ENCODE data around the gene RPS29. TPM values are rescaled to one million over a fixed set of nuclear protein-coding genes. Genes with fewer than 3 reads are reported as not detected.

The RPS29 gene
- total RNA-seq, 2 donors from 2014 or later: 4,045 to 4,896 TPM

- Histone ChIP-seq H3K36me3 (no peaks in the 10 kb centered on the region), H3K27me3 (replicated peaks; ENCODE audit: insufficient read depth) (no peaks in the 10 kb centered on the region), H3K9me3 (no peaks in the 10 kb centered on the region), H3K4me1 (replicated peaks) (no peaks in the 10 kb centered on the region), H3K27ac (no peak overlapping the region), H3K4me3 (no peak overlapping the region)
- intact Hi-C loops (cut with DNase I): no loop called here
- DNase-seq (ENCODE audit: low spot score): no peak
- TF ChIP-seq, protein P1, sequence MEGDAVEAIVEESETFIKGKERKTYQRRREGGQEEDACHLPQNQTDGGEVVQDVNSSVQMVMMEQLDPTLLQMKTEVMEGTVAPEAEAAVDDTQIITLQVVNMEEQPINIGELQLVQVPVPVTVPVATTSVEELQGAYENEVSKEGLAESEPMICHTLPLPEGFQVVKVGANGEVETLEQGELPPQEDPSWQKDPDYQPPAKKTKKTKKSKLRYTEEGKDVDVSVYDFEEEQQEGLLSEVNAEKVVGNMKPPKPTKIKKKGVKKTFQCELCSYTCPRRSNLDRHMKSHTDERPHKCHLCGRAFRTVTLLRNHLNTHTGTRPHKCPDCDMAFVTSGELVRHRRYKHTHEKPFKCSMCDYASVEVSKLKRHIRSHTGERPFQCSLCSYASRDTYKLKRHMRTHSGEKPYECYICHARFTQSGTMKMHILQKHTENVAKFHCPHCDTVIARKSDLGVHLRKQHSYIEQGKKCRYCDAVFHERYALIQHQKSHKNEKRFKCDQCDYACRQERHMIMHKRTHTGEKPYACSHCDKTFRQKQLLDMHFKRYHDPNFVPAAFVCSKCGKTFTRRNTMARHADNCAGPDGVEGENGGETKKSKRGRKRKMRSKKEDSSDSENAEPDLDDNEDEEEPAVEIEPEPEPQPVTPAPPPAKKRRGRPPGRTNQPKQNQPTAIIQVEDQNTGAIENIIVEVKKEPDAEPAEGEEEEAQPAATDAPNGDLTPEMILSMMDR (IDR thresholded peaks at IDR 0.05): no peak
- no peak for TF ChIP-seq POLR2A (IDR thresholded peaks at IDR 0.05)
Measured at GRCh38 chr14:49553106-49553505, 33.1 kb downstream of the RPS29 start.

GRCh38 chr14:49551569-49551968, 34.6 kb downstream of the RPS29 start:
- no peaks in the 10 kb centered on the region for H3K9me3 ChIP-seq
- H3K4me3 ChIP-seq: no peak overlapping the region
- intact Hi-C loops (cut with DNase I): no loop called here
- WGBS: 92% methylated on average over 2 of the region's 2 CpGs
- H3K4me1 ChIP-seq (replicated peaks): no peaks in the 10 kb centered on the region
- no peak overlapping the region for H3K27ac ChIP-seq
- no peaks in the 10 kb centered on the region for H3K36me3 ChIP-seq
- no peak for TF ChIP-seq POLR2A (IDR thresholded peaks at IDR 0.05)
- TF ChIP-seq, protein P1 (IDR thresholded peaks at IDR 0.05): no peak
- H3K27me3 ChIP-seq (replicated peaks; ENCODE audit: insufficient read depth): no peaks in the 10 kb centered on the region
- DNase-seq (ENCODE audit: low spot score): no peak

- Histone ChIP-seq H3K27ac (no peak overlapping the region), H3K4me1 (replicated peaks) (no peaks in the 10 kb centered on the region), H3K36me3 (no peaks in the 10 kb centered on the region), H3K4me3 (no peak overlapping the region), H3K9me3 (no peaks in the 10 kb centered on the region), H3K27me3 (replicated peaks; ENCODE audit: insufficient read depth) (no peaks in the 10 kb centered on the region)
- intact Hi-C loops (cut with DNase I): no loop called here
- no peak for TF ChIP-seq POLR2AphosphoS5 (IDR thresholded peaks at IDR 0.05)
- TF ChIP-seq POLR2A (IDR thresholded peaks at IDR 0.05): no peak
- TF ChIP-seq, protein P1 (IDR thresholded peaks at IDR 0.05): no peak
- DNase-seq (ENCODE audit: low spot score): no peak
- WGBS: 71% methylated on average over 5 of the region's 5 CpGs
Measured at GRCh38 chr14:49550286-49551184, 35.6 kb downstream of the RPS29 start.

- Histone ChIP-seq H3K9me3 (no peaks in the 10 kb centered on the region), H3K27me3 (replicated peaks; ENCODE audit: insufficient read depth) (no peaks in the 10 kb centered on the region), H3K36me3 (no peaks in the 10 kb centered on the region), H3K27ac (no peak overlapping the region), H3K4me1 (replicated peaks) (no peaks in the 10 kb centered on the region), H3K4me3 (no peak overlapping the region)
- 74% methylated on average over 4 of the region's 4 CpGs for WGBS
- DNase-seq (ENCODE audit: low spot score): no peak
- intact Hi-C loops (cut with DNase I): no loop called here
- TF ChIP-seq POLR2A (IDR thresholded peaks at IDR 0.05) (no peak), POLR2AphosphoS5 (IDR thresholded peaks at IDR 0.05) (no peak)
- TF ChIP-seq, protein P1 (IDR thresholded peaks at IDR 0.05): no peak
Measured at GRCh38 chr14:49549881-49550280, 36.3 kb downstream of the RPS29 start.

DNA sequence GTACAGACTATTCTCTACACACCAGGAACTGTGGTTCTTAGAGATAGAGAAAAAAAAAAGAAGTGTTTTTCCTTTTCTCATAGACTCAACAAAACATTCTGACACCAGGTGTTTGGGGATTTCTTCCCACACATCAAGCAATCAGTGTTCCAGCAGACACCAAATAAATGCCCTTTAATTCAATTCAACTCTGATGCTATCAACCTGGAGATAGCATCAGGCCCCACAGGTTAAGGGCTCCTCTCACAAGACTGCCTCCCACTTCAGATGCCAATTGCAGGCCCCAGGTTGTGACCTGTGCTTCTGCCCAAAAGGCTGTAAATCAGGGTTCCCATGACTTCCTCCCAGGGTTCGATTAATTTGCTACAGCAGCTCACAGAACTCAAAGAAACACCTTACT, 36.7 kb downstream of the RPS29 start:
- intact Hi-C loops (cut with DNase I): no loop called here
- Histone ChIP-seq H3K4me3 (no peak overlapping the region), H3K9me3 (no peaks in the 10 kb centered on the region), H3K36me3 (no peaks in the 10 kb centered on the region), H3K27me3 (replicated peaks; ENCODE audit: insufficient read depth) (no peaks in the 10 kb centered on the region), H3K27ac (no peak overlapping the region), H3K4me1 (replicated peaks) (no peaks in the 10 kb centered on the region)
- TF ChIP-seq POLR2A (IDR thresholded peaks at IDR 0.05) (no peak), POLR2AphosphoS5 (IDR thresholded peaks at IDR 0.05) (no peak)
- TF ChIP-seq, protein P1 (IDR thresholded peaks at IDR 0.05): no peak
- WGBS: 71% methylated on average over 1 of the region's 1 CpG
- no peak for DNase-seq (ENCODE audit: low spot score)
